Measurements from ENCODE around the gene FAM83G.

- no peak for TF ChIP-seq CTCF (IDR thresholded peaks at IDR 0.05)
- no peak for TF ChIP-seq POLR2A (IDR thresholded peaks at IDR 0.05)
These were observed 71.2 kb downstream of the FAM83G start for GRCh38 chr17:18933102-18934058.
